HG03432 (cell line): ENCODE results near the gene F12.
"Not testable (repeated sequence)": the region's sequence is repeated elsewhere in the genome, so short reads cannot be mapped to it uniquely, and the experiment has no call there.

Experiments
- ATAC-seq: cut with Tn5 transposase; IDR thresholded peaks from one replicate; pipeline ENCODE4 v1.9.1; 2021; ENCODE audit warnings: mild to moderate bottlenecking, moderate library complexity; ENCODE audit not compliant: unreplicated experiment

F12 gene

GRCh38 chr5:177433658-177434217 is 24.4 kb upstream of the F12 start:
- ATAC-seq, result no peak

- no peak for ATAC-seq
Observed at GRCh38 chr5:177432839-177433657, 23.7 kb upstream of the F12 start.

- no peak for ATAC-seq
Observed at GRCh38 chr5:177432143-177432838, 22.9 kb upstream of the F12 start.

GRCh38 chr5:177431317-177432142 is 22.2 kb upstream of the F12 start:
- ATAC-seq, result peak; percentile 44

GRCh38 chr5:177430972-177431316 is 21.6 kb upstream of the F12 start:
- ATAC-seq, result no peak

- ATAC-seq, result no peak
Observed at GRCh38 chr5:177430140-177430951, 21.0 kb upstream of the F12 start.

GRCh38 chr5:177429248-177430040 is 20.1 kb upstream of the F12 start:
- ATAC-seq, result no peak

- no peak for ATAC-seq
Observed at GRCh38 chr5:177428574-177429217, 19.3 kb upstream of the F12 start.

- ATAC-seq, result no peak
Observed at GRCh38 chr5:177427919-177428573, 18.7 kb upstream of the F12 start.

- ATAC-seq, result no peak
Observed at GRCh38 chr5:177427211-177427822, 18.0 kb upstream of the F12 start.

- peak; percentile 3 for ATAC-seq
Observed at GRCh38 chr5:177426566-177427210, 17.3 kb upstream of the F12 start, which contains the start of gene GRK6. Gene GRK6 (plus strand): TSS chr5:177426676. CDS start chr5:177426846, 170 bp downstream.

GRCh38 chr5:177425801-177426565 is 16.6 kb upstream of the F12 start:
- peak; percentile 77 for ATAC-seq

GRCh38 chr5:177425196-177425800 is 15.9 kb upstream of the F12 start:
- no peak for ATAC-seq

- no peak for ATAC-seq
Observed at GRCh38 chr5:177423671-177424070, 14.3 kb upstream of the F12 start.

- no peak for ATAC-seq
Observed at GRCh38 chr5:177421062-177421798, 11.9 kb upstream of the F12 start.

- not testable (repeated sequence) for ATAC-seq
Observed at GRCh38 chr5:177420472-177420871, 11.1 kb upstream of the F12 start.
